COLO829 (cell line): ENCODE data around the gene ADCY7.

Experiments
- DNase-seq: peaks from one replicate; pipeline ENCODE4 v3.0.0; 2012; ENCODE audit warnings: low spot score

Gene ADCY7

GRCh38 chr16:50267651-50268050 is 1.3 kb downstream of the ADCY7 start:
- no peak for DNase-seq

DNA sequence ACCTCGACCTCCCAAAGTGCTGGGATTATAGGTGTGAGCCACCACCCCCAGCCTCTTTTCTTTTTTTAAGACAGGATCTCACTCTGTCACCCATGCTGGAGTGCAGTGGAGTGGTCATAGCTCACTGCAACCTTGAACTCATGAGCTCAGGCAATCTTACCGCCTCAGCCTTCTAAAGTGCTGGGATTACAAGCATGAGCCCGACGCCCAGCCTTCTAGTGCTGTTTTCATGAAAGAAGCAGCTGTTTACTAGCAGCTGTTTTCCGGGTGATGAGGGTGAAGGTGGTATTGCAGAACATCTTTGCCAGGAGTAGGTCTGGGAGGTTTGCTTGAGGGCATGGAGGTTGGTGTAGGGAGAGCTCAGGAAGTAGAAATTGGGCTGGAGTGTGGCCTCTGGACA is 2.0 kb downstream of the ADCY7 start:
- DNase-seq = no peak

- no peak for DNase-seq
Measured at GRCh38 chr16:50269061-50269705, 2.8 kb downstream of the ADCY7 start.

DNA sequence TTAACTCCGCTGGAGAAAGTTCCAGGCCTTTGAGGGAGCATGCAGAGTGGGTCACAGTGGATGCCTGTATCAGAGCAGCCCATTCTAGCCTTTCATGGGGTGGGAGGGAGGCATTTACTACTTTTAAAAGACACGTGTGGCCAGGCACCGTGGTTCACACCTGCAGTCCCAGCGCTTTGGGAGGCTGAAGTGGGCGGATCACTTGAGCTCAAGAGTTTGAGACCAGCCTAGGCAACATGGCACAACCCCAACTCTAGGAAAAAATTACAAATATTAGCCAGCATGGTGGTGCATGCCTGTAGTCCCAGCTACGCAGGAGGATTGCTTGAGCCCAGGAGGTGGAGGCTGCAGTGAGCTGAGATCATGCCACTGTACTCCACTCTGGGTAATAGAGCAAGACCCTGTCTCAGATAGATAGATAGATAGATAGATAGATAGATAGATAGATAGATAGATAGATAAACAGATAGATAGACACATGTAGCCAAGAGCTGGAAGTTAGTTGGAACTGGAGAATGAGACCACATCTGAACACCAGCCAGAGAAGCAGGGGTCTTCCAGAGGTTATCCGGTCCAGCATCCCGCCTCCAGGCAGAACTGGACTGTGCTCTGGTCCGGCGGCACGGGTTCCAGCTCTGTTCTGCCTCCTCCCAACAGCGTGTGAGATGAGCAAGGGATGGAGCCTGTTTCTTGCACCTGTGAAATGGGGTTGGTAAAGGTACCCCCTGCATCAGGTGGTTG is 3.6 kb downstream of the ADCY7 start:
- no peak for DNase-seq

- no peak for DNase-seq
Measured at GRCh38 chr16:50270510-50271147, 4.3 kb downstream of the ADCY7 start.

GRCh38 chr16:50271148-50272041 is 5.0 kb downstream of the ADCY7 start:
- DNase-seq = no peak

DNA sequence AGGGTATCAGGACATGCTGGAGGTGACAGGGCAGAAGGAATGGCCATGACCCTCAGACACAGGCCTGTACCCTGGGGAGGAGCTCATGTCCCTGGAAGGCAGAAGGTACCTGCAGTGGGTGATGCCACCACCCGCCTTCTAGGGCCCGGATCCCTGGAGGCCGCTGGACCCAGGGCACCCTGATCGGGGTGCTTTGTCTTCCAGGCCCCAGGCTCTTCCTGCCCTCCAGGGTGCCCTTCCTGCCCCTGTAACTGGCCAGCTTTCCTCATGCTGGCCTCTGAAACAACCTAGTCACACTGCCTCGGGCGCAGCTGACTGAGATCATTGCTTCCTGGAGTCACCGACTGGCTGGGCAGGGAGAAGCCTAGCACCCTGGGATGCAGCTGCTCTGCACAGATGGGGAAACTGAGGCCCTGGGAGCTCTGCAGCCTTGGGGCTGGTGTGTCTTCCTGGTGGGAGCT is 5.8 kb downstream of the ADCY7 start:
- no peak for DNase-seq

DNA sequence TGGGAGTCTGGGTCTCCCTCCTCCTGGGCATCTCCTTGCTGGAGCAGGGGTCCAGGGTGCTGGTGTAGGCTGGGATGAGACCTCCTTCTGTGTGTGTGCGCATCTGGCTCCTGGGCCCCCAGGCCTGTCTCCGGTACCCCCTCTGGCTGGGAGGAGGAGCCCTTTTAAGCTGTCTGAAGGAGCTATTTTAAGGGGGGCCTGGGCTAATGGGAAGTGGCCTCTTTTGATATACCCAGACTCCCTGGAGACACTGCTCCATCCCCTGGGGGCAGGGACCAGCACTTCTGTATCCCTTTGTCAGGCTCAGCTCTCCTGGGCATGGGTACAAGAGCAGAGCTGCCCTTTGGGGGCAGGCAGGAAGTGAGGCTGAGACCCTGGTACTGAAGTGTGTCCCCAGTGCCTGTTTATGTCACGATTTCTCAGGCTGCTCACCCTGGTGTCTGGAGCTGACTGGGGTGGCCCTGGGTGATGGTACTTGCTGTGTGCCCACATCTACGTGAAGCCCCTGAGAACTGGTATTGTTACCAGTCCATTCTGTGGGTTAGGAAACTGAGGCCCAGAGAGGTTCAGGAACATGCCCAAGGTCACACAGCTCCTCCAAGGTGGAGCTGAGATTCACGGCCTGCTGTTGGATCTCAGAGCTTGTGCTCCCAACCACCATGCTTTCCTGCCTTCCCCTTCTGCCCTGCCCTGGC is 6.5 kb downstream of the ADCY7 start:
- no peak for DNase-seq

DNA sequence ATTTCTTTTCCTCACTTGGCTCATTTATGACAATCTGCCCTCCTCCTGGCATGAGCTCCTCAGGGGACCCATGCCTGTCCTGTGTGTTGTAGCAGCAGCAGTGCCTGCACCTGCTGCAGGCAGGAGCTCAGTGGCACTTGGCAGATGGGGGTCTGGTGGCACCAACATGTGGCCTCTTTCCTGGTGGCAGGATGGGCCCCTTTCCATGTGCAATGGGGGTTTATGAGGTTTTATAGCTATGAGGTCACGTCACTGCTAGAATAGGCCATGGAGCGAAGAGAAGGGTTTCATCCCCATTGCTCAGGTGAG is 7.0 kb downstream of the ADCY7 start:
- no peak for DNase-seq

GRCh38 chr16:50273888-50274325 is 7.6 kb downstream of the ADCY7 start:
- no peak for DNase-seq

DNA sequence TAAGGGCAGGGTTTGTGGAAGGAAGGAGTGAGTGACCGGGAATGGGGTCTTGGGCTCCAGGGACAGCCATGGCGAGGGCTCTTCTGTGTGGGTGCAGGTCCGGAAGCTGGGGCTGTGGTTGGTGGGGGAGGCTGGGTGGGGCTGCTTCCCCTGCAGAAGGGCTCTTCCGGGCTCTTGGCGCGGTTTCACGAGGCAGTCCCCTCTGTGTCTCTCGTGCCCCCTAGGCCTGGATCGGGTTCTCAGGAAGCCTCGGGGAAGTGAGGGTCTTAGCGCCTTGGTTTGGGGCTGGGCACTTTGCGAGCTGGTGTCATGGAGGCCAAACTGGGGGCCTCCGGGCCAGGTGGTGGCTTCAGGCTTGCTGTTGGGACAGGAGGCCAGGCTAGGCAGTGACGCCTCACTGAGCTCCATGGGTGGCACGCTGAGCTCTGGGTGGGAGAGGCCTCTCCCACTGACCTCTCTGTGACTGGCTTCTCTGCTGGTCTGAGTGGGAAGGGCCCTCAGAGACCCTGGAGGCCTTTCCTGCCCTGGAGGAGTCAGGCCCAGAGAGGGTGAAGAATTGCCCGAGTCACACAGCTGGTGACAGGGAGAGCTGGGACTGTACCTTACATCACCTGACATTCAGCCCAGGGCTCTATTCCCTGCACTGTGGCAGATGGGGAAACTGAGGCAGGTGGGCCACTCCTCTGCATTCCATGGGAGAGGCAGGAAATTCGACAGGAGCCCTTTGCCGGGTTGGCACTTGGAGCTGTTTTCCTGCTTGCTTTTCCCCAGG is 8.2 kb downstream of the ADCY7 start:
- DNase-seq = no peak

DNA sequence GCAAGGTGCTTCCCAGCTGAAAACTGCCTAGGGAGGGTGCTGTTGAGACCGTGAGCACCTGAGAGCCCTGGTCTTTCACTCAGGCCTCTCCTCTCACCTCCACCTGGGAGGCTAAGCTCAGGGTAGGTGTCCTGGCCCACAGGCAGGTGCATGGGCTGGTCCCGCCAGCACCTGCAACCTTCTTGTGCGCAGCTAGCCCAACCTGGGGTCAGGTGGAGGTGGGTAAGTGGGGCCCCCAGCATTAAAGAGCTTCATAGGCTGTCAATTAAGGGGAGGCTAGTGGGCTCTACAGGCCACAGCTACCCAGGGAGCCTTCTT is 8.7 kb downstream of the ADCY7 start:
- DNase-seq = no peak

- DNase-seq = no peak
Measured at GRCh38 chr16:50275428-50276325, 9.3 kb downstream of the ADCY7 start.

DNA sequence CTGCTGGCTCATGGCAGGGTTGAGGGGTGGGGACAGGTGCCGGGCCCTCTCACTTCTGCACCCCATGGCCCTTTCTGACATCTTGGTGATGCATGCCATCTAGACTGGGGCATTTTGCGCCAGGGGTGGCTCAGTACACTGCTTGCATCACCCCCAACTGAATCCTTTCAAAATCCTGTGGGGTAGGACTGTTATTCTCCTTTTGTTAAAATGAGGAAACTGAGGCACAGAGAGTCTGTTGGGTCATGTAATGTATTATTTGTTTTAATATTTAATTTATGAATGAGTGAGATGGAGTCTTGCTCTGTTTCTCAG is 9.9 kb downstream of the ADCY7 start:
- DNase-seq = no peak

DNA sequence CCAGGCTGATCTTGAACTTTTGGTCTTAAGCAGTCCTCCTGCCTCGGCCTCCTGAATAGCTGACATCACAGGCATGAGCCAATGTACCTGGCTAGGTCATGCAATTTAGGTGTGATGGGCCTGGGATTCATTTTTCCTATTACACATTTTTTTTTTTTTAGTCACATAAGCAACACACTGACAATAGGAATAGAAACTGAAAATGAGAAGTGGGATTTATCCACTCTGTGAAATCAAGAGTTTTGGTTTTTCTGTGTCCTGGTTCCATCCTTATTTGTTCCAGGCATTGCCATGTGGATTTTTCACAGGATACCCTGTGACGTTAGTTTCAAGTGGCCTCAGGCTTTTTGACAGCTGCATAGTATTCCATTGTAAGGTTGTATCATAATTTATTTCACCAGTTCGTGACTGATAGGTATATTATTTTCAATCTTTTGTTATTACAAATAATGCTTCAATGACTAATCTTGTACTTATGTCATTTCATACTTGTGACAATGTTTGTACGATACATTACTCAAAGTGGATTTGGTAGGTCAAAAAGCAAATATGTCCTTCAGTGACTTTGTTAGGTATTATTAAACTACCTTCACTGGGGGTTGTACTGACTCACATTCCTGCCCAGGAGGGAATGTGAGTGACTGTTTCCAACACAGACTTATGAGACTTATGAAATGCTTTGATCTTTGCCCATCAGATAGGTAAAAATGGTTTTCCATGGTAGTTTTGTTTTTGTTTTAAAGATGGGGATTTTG is 10.6 kb downstream of the ADCY7 start:
- DNase-seq = no peak

- no peak for DNase-seq
Measured at GRCh38 chr16:50278251-50278650, 11.9 kb downstream of the ADCY7 start.

- no peak for DNase-seq
Measured at GRCh38 chr16:50279504-50279865, 13.1 kb downstream of the ADCY7 start.

DNA sequence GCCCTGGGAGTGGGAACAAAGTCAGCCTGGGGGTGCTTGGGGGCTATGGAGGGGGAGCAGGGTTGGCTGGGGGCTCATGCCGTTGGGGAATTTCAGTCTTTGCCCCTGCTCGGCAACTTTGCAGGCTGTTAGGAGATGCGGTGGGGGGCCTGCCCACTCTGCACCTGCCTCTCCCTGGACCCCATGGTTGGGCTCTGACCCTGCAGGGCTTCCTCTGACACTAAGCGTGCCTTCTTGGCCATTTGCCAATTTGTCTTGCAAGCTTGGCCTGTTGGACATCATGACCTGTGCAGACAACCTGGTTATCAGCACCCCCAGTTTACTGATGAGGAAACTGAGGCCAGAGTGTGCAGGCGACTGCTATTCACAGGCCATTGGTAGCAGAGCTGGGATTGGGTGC is 14.6 kb downstream of the ADCY7 start:
- DNase-seq = no peak

- DNase-seq = no peak
Measured at GRCh38 chr16:50281391-50282009, 15.1 kb downstream of the ADCY7 start.
